ENCODE results near the gene CRABP2. TPM values are rescaled to one million over a fixed set of nuclear protein-coding genes. Genes with fewer than 3 reads are reported as not detected.

CRABP2 gene
- polyA plus RNA-seq, 2 of the 4 experiments (the other 2 are of a cell fraction): 1.7 to 15.6 TPM

DNA sequence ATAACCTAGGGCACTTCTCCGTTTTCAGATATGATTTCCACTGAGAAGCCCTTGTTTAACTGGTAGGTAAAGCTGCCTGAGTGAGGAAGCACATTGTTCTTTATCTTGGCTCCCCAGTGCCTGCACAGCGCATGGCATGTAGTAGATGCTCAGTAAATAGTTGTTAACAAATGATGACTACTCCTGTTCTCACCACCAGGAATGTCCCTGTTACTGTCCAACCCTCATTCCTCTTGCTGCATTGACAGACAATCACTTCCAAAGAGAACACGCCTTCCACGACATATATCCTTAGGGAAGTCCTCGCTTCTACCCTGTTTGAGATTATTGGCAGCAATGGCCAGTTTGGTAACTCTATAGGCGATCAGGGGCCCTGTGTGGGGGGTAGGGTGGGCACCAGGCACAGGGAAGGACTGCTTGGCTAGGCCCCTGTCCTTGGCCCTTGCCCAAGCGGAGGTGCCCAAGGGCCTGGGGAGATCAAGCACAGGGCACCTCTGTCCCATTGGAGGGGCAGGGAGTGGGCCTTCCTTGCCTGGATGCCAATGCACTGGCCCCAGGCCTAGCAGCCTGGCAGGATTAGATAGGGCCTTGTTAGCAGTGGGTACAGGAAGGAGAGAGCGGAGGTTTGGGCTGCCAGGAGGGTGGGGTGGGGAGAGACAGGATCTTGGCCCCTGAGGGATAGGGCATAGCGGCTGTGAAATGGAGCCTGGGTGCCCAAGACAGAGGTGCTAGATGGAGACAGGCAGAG is 38.3 kb downstream of the CRABP2 start:
- H3K4me1 ChIP-seq: peaks cover 41% of the 10 kb centered on the region
- peak in 1 of 2 experiments; percentile 3; a peak in 1 of 6 replicates for ATAC-seq
- 90% methylated on average over 9 of the region's 9 CpGs for WGBS (ENCODE audit: missing lambda C conversion rate)

GRCh38 chr1:156665539-156665938 is 39.8 kb downstream of the CRABP2 start:
- 90% methylated on average over 3 of the region's 3 CpGs for WGBS (ENCODE audit: missing lambda C conversion rate)
- DNase-seq (ENCODE audit: low read depth in 1 of 2, low spot score in 1 of 2) (no peak), ATAC-seq (no peak), FAIRE-seq (no peak)
- ChIA-PET POLR2A (no interaction called here), CTCF (interaction anchor here (1.3 to 15.2 kb wide), 5 partner anchors 10 to 225 kb away, joined by 3 to 402 read pairs (median 87); partner anchors contain the start of genes HAPLN2 and NES)
- H3K9me3 ChIP-seq: no peaks in the 10 kb centered on the region
- H3K4me1 ChIP-seq: peaks cover 48% of the 10 kb centered on the region
- H3K4me3 ChIP-seq: no peak overlapping the region
- no peak for TF ChIP-seq KDM1A (IDR thresholded peaks at IDR 0.05; ENCODE audit: low read depth)
- no peak for TF ChIP-seq JUNB (IDR thresholded peaks at IDR 0.05)
- no peak for TF ChIP-seq MAFK (IDR thresholded peaks at IDR 0.05; ENCODE audit: partially characterized antibody)
- TF ChIP-seq ZNF302 (CRISPR knock-in tag; IDR thresholded peaks at IDR 0.05): no peak
- no peak for TF ChIP-seq KDM5A (IDR thresholded peaks at IDR 0.05)
- TF ChIP-seq NR3C1 (IDR thresholded peaks at IDR 0.05): no peak
- TF ChIP-seq RAD21 (conservative IDR thresholded peaks at IDR 0.05 in 1 of 2, IDR thresholded peaks at IDR 0.05 in 1 of 2): no peak
- no peak for TF ChIP-seq CEBPB (IDR thresholded peaks at IDR 0.05)
- no peak for TF ChIP-seq CBX2 (IDR thresholded peaks at IDR 0.05; ENCODE audit: borderline replicate concordance, low read depth)
- no peak for TF ChIP-seq RARB (CRISPR knock-in tag; IDR thresholded peaks at IDR 0.05)
- TF ChIP-seq SMC3 (IDR thresholded peaks at IDR 0.05): no peak
- no peak for TF ChIP-seq POLR2AphosphoS2 (conservative IDR thresholded peaks at IDR 0.05; ENCODE audit: low read length)
- TF ChIP-seq HEYL (CRISPR knock-in tag; IDR thresholded peaks at IDR 0.05): no peak
- peak overlapping the region; percentile 58 to 97 for H3K27ac ChIP-seq
- peak overlapping the region; percentile 54; the same call in 2 of the 3 replicates for H3K4me2 ChIP-seq

More for the DNA sequence above, 38.3 kb downstream of the CRABP2 start:
- Histone ChIP-seq H3K4me2 (no peak overlapping the region), H3K9me3 (no peaks in the 10 kb centered on the region), H3K27ac (peak overlapping the region in 1 of 2 experiments; percentile 25; a peak in 1 of 6 replicates), H3K4me3 (no peak overlapping the region)
- ChIA-PET POLR2A (no interaction called here), CTCF (interaction anchor here (0.7 to 25.8 kb wide), 6 partner anchors 9 to 45 kb away, joined by 3 to 495 read pairs (median 184); partner anchors contain the start of genes HAPLN2 and NES)
- no peak for TF ChIP-seq HOXB5 (CRISPR knock-in tag; IDR thresholded peaks at IDR 0.05)
- TF ChIP-seq ESRRA (IDR thresholded peaks at IDR 0.05; ENCODE audit: borderline replicate concordance, low read length): no peak
- TF ChIP-seq SMC3 (IDR thresholded peaks at IDR 0.05): no peak
- no peak for TF ChIP-seq ZNF302 (CRISPR knock-in tag; IDR thresholded peaks at IDR 0.05)
- TF ChIP-seq USF2 (IDR thresholded peaks at IDR 0.05): no peak
- no peak for TF ChIP-seq TFCP2L1 (CRISPR knock-in tag; IDR thresholded peaks at IDR 0.05)
- TF ChIP-seq, protein P1, sequence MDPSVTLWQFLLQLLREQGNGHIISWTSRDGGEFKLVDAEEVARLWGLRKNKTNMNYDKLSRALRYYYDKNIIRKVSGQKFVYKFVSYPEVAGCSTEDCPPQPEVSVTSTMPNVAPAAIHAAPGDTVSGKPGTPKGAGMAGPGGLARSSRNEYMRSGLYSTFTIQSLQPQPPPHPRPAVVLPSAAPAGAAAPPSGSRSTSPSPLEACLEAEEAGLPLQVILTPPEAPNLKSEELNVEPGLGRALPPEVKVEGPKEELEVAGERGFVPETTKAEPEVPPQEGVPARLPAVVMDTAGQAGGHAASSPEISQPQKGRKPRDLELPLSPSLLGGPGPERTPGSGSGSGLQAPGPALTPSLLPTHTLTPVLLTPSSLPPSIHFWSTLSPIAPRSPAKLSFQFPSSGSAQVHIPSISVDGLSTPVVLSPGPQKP (IDR thresholded peaks at IDR 0.05; ENCODE audit: low read depth, low read length): no peak
- TF ChIP-seq ZSCAN20 (CRISPR knock-in tag; IDR thresholded peaks at IDR 0.05): no peak
- TF ChIP-seq, protein P2, sequence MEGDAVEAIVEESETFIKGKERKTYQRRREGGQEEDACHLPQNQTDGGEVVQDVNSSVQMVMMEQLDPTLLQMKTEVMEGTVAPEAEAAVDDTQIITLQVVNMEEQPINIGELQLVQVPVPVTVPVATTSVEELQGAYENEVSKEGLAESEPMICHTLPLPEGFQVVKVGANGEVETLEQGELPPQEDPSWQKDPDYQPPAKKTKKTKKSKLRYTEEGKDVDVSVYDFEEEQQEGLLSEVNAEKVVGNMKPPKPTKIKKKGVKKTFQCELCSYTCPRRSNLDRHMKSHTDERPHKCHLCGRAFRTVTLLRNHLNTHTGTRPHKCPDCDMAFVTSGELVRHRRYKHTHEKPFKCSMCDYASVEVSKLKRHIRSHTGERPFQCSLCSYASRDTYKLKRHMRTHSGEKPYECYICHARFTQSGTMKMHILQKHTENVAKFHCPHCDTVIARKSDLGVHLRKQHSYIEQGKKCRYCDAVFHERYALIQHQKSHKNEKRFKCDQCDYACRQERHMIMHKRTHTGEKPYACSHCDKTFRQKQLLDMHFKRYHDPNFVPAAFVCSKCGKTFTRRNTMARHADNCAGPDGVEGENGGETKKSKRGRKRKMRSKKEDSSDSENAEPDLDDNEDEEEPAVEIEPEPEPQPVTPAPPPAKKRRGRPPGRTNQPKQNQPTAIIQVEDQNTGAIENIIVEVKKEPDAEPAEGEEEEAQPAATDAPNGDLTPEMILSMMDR (IDR thresholded peaks at IDR 0.05): no peak
- TF ChIP-seq, protein P3, sequence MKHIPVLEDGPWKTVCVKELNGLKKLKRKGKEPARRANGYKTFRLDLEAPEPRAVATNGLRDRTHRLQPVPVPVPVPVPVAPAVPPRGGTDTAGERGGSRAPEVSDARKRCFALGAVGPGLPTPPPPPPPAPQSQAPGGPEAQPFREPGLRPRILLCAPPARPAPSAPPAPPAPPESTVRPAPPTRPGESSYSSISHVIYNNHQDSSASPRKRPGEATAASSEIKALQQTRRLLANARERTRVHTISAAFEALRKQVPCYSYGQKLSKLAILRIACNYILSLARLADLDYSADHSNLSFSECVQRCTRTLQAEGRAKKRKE (CRISPR knock-in tag; IDR thresholded peaks at IDR 0.05; ENCODE audit: low read depth): no peak
- TF ChIP-seq TP53 (CRISPR knock-in tag; IDR thresholded peaks at IDR 0.05): no peak
- DNase-seq (ENCODE audit: low read depth in 1 of 2, low spot score in 1 of 2) (no peak), FAIRE-seq (no peak)
